ENCODE data around the gene SEC24A.
"Not testable (repeated sequence)": the region's sequence is repeated elsewhere in the genome, so short reads cannot be mapped to it uniquely, and the experiment has no call there.

Gene SEC24A

DNA sequence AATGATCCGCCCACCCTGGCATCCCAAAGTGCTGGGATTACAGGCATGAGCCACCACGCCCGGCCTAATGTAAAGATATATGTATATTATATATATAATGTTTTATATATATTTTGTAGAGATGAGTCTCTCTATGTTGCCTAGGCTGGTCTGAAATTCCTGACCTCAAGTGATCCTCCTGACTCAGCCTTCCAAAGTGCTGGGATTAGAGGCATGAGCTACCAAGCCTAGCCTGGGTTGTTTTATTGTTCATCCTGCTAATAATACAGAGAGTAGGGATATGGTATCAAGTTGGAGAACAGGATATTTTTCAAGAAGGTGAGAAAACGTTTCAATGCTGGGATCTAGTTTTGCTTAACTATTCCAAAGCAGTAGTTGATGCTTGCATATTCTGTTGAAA is 2.9 kb downstream of the SEC24A start:
- DNase-seq, result no peak

DNA sequence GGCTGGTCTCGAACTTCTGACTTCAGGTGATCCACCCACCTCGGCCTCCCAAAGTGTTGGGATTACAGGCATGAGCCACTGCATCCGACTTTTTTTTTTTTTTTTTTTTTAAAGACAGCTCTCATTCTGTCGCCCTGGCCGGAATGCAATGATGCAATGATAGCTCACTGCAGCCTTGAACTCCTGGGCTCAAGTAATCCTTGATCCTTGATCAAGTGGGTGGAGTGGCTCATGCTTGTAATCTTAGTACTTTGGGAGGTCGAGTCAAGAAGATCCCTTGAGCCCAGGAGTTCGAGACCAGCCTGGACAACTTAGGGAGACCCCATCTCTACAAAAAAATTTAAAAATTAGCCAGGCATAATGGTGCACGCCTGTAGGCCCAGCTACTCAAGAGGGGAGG is 8.1 kb downstream of the SEC24A start:
- no peak for DNase-seq

DNA sequence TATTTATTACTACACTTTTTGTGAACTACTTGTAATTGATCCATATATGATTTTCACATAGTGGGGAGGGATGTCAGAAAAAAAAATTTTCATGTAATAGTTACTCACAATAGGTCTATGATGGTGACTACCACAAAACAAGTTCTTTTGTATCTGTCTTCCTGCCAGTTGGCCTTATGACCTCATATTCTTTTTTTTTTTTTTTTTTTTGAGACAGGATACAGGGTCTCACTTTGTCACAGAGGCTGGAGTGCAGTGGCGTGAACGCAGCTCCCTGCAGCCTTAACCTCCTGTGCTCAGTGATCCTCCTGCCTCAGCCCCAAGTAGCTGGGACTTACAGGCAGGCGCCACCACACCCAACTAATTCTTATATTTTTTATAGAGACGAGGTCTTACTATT is 10.9 kb downstream of the SEC24A start:
- no peak for DNase-seq

DNA sequence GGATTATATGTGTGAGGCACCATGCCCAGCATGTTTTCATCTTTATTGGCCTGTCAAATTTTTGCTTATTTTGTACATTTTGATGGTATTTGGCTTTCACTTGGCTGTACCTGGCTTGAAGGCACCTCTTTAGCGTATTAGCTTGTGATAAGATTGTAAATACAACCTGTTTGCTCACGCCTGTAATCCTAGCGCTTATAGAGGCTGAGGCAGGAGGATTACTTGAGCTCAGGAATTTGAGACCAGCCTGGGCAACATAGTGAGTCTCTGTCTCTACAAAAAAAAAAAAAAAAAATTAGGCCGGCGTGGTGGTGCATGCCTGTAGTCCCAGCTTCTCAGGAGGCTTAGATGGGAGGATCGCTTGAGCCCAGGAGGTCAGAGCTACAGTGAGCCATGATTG is 11.3 kb downstream of the SEC24A start:
- no peak for DNase-seq

DNA sequence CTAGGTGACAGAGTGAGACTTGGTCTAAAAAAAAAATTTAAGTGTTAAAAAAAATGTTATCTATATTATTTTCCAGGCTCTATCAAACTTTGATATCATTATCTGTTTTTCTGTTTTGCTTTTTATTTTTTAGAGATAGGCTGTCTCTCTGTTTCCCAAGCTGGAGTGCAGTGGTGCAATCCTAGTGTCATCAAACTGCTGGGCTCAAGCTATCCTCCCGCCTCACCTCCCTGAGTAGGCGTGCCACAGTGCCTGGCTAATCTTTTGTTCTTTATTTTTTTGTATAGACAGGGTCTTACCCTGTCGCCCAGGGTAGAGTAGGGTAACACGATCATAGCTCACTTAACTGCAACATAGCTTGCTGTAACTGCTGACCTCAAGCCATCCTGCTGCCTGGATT is 14.4 kb downstream of the SEC24A start:
- DNase-seq, result no peak

DNA sequence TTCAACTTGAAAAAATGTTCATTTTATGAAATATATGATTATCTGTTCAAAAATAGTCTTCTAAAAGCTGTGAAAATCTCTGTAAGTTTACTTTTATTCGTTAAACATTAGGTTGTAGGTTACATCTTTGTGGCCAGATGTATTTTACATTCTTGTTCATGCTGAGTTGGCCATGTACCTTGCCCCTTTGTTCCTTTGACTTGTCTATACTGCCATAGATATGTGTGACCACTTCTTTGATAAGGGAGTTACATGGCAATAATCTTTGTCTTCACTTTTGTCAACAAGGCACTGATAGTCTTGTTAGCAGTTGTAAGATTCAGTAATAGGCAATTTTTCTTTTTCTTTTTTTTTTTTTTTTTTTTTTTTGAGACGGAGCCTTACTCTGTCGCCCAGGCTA is 15.9 kb downstream of the SEC24A start:
- DNase-seq, result no peak

DNA sequence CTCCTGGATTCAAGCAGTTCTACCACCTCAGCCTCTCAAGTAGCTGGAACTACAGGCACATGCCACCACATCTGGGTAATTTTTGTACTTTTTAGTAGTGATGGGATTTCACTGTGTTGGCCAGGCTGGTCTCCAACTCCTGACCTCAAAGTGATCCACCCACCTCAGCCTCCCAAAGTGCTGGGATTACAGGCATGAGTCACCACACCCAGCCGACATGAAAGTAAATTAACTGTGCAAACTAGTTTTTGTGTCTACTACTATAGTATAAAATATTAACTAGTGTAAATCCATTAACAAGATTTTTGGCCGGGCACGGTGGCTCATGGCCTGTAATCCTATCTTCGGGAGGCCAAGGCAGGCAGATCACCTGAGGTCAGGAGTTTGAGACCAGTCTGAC is 25.0 kb downstream of the SEC24A start:
- DNase-seq, result not testable (repeated sequence)

DNA sequence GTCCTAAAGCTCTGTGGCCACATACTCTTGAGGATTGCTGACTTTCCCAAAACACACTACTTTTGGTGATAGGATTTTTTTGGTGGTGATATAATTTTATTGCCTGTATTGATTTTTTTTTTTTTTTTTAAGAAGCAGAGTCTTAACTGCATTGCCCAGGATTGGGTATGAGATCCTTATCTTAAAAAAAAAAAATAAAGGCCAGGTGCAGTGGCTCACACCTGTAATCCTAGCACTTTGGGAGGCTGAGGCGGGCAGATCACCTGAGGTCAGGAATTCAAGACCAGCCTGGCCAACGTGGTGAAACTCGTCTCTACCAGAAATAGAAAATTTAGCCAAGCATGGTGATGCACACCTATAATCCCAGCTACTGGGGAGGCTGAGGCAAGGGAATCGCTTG is 28.8 kb downstream of the SEC24A start:
- DNase-seq, result not testable (repeated sequence)

DNA sequence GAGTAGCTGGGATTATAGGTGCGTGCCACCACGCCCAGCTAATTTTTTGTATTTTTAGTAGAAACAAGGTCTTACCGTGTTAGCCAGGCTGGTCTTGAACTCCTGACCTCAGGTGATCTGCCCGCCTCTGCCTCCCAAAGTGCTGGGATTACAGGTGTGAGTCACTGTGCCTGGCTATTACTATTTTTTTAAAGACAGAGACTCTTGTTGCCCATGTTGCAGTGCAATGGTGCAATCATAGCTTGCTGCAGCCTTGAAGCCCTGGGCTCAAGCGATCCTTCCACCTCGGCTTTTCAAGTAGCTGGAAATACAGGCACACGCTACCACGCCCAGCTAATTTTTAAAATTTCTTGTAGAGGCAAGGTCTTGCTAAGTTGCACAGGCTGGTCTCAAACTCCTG is 41.6 kb downstream of the SEC24A start:
- DNase-seq, result not testable (repeated sequence)

DNA sequence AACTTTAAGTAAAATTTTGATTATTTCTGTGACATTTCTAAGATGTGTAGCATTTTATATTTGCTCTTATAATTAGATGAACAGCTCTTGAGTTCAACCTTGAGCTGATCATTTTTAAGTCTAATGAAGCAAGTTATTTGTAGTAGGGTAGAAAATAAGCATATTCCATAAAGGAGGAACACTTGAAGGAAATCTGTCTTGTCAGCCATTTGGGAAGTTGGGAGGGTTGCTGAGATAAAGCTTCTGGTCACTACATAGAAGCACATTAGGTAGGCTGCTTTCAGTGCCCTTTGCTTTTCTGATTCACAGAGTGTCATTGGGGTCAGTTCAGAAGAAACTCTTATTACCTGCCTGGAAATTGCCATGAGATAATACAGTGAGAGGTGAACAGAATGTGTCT is 44.1 kb downstream of the SEC24A start:
- DNase-seq, result no peak

DNA sequence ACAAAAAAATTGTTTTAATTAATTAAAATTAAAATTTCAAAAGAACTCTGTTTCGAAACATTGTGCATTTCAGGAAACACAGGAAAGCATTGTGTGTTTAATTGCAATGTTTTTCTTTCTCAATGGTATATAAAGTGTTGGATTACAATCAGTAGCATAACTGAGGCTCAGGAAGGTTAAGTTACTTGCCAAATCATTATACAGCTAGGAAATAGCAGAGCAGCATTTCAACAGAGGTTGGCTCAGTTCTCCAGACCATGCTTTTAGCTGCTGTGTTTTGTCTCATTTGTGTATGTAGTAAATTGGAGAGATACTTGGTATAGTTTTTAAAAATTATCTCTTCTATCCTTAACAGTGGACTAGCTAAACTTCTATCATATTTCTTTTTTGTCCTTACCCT is 59.7 kb downstream of the SEC24A start:
- no peak for DNase-seq

DNA sequence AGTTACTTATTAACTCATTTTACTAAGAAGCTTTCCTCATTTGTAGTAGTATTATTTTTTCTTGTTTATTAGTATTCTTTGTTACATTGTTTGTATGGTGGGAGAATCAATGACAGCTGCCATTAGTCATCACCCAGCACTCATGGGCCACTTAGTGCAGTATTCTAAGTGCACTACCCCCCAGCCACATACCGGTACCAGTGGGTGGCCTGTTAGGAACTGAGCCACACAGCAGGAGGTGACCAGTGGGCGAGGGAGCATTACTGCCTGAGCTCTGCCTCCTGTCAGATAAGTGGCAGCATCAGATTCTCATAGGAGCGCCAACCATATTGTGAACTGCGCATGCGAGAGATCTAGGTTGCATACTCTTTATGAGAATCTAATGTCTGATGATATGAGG is 65.5 kb downstream of the SEC24A start:
- DNase-seq, result peak; percentile 4

DNA sequence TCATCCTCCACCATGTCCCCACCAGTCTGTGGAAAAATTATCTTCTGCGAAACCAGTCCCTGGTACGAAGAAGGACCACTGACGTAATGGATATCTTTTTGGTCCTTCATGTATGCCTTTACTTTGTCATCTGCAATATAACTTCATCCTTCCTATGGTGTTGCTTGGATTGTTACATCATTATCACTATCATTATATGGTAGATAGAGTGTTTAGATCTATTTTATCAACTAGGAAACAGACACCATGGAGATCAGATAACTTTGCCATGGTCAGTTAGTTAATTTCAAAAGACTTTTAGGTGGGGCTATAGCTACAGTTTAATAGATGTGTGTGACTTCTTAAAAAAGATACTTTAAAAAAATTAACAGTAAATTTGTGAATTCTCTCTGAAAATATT is 66.0 kb downstream of the SEC24A start:
- DNase-seq, result no peak

DNA sequence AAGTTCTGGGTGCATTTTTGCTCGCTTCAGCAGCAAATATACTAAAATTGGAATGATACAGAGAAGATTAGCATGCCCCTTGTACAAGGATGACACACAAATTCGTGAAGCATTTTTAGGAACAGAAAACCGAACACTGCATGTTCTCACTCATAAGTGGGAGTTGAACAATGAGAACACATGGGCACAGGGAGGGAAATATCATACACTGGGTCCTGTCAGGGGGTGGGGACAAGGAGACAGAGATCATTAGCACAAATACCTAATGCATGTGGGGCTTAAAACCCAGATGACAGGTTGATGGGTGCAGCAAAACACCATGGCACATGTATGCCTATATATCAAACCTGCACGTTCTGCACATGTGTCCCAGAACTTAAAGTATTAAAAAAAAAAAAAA is 66.9 kb downstream of the SEC24A start:
- not testable (repeated sequence) for DNase-seq

DNA sequence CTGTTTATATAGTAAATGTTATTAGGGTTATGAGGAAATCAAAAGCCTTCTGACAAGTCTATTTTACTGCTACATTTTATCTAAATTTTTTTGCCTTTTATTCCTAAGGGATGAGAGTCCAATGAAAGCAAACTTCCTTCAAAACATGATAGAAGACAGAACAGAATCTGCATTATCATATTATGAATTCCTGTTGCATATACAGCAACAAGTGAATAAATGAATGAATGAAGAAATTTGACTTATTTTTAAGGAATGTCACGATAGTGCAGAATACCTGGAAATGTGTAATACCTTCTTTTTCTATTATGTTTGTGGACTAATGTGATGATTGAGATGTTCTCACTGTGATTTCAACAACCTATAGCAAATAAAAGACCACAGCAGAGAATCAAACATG is 76.3 kb downstream of the SEC24A start:
- no peak for DNase-seq

DNA sequence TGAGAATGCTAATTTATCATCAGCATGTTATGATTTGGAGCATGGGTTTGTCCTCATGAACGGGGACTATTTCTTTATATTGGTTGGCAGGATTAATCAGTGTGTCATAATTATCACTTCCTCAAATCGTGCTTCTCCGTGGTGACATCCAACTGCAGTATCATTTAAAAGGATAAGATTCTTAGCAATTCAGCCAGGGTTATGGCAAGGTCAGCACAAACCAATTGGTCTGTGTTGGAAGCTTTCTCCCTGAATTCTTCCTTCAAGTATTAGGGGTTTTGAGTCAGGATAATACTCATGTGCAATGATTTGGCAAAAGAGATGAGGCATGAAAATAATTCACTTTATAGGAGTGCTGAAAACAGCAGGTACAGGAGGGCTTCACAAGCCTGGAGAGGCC is 84.2 kb downstream of the SEC24A start:
- DNase-seq, result no peak

DNA sequence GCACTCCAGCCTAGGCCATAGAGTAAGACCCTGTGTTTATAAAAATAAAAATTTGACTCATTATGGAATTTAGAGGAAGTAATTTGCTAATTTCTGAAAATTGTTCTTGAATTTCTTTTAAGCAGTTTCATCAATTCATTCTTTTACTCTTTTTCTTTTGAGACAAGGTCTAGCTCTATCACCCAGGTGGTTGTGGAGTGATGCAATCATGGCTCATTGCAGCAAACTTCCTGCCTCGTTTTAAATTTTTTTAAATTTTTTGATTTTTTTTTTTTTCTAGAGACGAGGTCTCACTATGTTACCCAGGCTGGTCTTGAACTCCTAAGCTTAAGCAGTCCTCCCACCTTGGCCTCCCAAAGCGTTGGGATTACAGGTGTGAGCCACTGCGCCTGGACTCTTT is 86.7 kb downstream of the SEC24A start:
- no peak for DNase-seq

DNA sequence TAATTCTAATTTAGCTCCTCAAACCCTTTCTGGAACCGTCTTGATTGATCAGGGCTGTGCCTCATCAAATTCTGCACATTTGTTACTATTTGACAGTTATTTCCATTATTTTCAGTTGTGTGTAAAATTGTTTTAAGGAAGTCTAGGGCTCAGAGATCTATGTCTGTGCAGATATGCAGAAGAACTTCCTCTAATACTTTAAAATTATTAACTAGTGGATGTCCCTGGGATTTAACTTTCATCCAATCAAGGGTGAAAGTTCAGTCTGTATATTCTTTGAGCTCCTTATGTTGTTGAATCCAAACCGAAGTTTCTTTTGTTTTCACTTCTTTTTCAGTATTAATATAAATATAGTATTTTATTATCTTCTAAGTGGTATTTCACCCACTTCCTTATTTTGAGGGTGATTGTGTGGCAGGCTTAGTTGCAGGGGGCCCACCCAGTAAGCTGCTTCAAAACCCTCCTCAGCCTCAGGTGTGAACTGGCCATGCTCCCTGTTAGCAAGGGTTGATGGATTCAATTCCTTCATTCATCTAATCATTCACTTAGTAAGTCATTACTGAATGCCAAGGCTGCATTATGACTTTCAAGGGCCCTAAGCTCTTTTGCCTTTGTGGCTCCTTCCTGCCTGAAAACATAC is 87.7 kb downstream of the SEC24A start:
- no peak for DNase-seq

DNA sequence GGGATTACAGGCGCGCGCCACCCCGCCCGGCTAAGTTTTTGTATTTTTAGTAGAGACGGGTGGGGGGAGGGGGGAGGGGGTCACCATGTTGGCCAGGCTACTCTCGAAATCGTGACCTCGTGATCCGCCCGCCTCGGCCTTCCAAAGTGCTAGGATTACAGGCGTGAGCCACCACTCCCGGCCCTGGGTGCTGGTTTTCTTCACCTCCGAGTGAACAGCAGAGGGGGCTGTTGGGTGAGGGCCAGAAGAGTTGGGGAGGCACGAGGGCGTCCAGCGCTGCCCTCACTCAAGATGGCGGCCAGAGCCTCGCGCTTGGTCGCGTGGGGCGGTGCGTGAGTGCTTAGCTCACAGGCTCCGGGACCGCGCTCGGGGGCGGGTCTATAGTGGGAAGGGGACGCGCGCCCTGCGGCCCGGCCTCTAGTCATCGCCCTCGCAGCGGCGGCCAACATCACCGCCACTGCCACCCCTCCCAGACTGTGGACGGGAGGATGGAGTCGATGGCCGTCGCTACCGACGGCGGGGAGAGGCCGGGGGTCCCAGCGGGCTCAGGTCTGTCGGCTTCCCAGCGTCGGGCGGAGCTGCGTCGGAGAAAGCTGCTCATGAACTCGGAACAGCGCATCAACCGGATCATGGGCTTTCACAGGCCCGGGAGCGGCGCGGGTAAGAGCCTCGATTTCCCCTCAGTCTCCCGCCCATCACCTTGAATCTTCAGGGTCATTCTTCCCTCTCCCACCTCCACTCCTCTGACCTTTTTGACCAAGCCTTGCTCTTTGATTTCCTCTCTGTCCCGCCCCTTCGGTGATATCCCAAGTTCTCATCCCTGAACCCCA is 89.8 kb downstream of the SEC24A start, which contains the start of gene CAMLG:
TSS of gene CAMLG (plus strand) at position 416 of the 830 bp plus-strand sequence. CDS start at position 489, 73 bp downstream.
- DNase-seq, result peak; percentile 97

DNA sequence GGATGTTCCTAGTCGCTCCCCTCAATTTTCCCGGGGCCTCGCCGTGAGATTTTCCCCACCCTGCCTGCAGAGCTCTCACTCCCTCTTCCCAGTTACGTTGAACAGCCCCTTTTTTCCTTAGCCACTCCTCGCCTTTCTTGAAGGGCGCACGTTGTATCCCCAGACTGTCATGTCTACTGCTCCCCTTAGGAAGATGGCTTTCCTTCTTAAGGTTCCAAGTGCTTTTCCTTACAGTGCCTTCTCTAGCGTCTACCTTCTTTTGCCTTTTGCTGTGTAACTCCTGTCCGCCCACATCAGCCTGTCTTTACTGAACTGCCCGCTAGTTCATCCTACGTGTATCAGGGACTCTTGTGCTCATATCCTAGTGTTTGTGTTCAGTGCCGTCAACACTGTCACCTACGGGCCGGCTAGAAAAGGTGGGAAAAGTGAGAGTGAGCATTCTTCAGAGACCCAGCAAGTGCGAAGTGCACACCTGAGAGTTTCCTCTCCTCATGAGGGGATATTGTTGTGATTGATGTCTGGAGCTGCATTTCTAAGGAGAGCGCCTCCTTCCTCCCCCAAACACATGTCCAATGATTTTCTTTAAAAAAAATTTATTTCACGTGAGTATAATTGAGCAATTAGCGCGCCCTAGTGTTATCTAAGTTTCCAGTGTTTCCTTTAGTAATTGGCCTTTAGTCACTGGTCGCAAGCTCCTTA is 90.5 kb downstream of the SEC24A start:
- DNase-seq, result peak; percentile 46

DNA sequence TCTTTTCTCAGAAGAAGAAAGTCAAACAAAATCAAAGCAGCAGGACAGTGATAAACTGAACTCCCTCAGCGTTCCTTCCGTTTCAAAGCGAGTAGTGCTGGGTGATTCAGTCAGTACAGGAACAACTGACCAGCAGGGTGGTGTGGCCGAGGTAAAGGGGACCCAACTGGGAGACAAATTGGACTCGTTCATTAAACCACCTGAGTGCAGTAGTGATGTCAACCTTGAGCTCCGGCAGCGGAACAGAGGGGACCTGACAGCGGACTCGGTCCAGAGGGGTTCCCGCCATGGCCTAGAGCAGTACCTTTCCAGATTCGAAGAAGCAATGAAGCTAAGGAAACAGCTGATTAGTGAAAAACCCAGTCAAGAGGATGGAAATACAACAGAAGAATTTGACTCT is 92.5 kb downstream of the SEC24A start:
- DNase-seq, result no peak

DNA sequence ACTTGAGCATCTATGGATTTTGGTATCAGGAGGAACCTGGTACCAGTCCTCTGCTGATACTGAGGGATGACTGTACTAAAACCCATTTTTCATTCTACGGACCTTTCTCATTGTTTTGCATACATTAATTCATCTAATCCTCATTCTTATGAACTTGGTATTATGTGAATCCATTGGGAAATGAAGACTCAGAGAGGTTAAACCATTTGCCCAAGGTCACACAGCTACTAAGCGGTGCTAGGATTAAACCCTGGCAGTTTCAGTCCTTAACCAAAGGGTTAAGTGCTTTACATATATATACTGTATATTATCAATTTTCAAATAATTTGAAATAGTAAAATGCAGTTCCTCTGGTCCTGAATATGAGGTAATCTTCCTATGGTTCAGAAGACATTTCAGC is 93.5 kb downstream of the SEC24A start:
- DNase-seq, result no peak

DNA sequence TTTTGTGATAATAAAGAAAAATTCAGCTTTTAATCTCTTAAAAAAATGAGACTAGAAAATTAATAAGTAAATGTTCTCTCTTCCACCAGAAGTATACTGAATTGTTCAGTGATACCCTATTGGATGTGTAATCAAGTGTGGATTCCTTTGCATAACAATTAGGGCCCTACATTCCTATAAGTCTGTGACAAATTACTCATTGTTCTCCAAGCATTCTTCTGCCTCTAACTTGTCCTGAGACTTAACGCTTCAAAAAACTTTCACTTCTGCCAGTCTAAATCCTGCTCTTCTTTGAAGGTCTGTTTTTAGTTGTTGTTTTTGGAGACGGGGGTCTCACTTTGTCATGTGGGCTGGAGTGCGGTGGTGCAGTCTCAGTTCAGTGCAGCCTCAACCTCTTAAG is 100.8 kb downstream of the SEC24A start:
- no peak for DNase-seq

DNA sequence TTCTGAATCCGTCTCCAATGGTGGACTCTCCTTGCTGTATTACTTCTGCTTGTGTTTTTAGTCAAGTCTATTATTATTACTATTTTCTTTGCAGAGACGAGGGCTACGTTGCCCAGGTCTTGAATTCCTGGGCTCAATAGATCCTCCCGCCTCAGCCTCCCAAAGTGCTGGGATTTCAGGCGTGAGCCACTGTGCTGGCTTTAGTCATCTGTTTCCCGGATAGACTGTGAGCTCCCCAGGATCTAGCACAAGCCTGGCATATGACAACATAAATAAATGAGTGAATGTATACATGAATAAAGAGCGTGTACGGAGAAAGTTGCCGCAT is 109.6 kb downstream of the SEC24A start:
- DNase-seq, result no peak

Data from NCI-H146 (cell line).